Caco-2 (cell line): ENCODE data around the gene SLC3A2. TPM values are rescaled to one million over a fixed set of nuclear protein-coding genes. Genes with fewer than 3 reads are reported as not detected.

ENCODE experiments used
- Bru-seq: library from RNA; stranded (reverse); fragments of 400-500 nt; gene quantifications from one replicate; lab custom pipeline; 2021; lab: Mats Ljungman, UMichigan
- BruChase-seq, 2 experiments: library from RNA; stranded (reverse); fragments of 400-500 nt; gene quantifications; one replicate each; lab custom pipeline; 2021; lab: Mats Ljungman, UMichigan
- BruUV-seq: library from RNA; stranded (reverse); fragments of 400-500 nt; replicated peaks from 2 replicates; lab custom pipeline; 2021; lab: Mats Ljungman, UMichigan
- CTCF ChIA-PET: fragments of 300-600 bp; sonication (Branson Sonifier 250); formaldehyde crosslinking; loops from one replicate; lab custom pipeline; 2022; ENCODE audit warnings: antibody characterized with exemption; lab: Charles Lee
- POLR2A ChIA-PET: fragments of 300-600 bp; sonication (Branson Sonifier 250); formaldehyde crosslinking; loops from one replicate; lab custom pipeline; 2022; ENCODE audit warnings: antibody characterized with exemption; lab: Charles Lee
- DNase-seq, 2 experiments: peaks; one replicate each; pipeline versions ENCODE4 v3.0.0 to v3.0.0-alpha.2; 2020 to 2022
- H3K27me3 ChIP-seq: replicated peaks from 2 replicates; pipeline ENCODE4 v1.6.0; 2011; ENCODE audit warnings: low read length; ENCODE audit not compliant: control insufficient read depth, insufficient read depth
- H3K36me3 ChIP-seq: 2 replicates; pipeline ENCODE4 v1.5.1; 2011; ENCODE audit warnings: low read length; ENCODE audit not compliant: control insufficient read depth, insufficient read depth
- H3K4me1 ChIP-seq: fragments of 250-450 bp; sonication (Bioruptor Pico); 2 replicates; pipeline ENCODE4 v1.5.1; 2020; ENCODE audit warnings: mild to moderate bottlenecking
- H3K4me3 ChIP-seq: 2 replicates; pipeline ENCODE4 v1.5.1; 2011; ENCODE audit warnings: low read depth, mild to moderate bottlenecking, control low read depth, low read length
- H3K9me3 ChIP-seq: fragments of 250-450 bp; sonication (Bioruptor Pico); 2 replicates; pipeline ENCODE4 v1.5.1; 2020; ENCODE audit warnings: mild to moderate bottlenecking, moderate library complexity
- H3K27ac Mint-ChIP-seq: one replicate; pipeline ENCODE4 v1.8.0; 2022; ENCODE audit warnings: mixed read lengths; ENCODE audit not compliant: unreplicated experiment
- H3K27me3 Mint-ChIP-seq: one replicate; pipeline ENCODE4 v1.8.0; 2022; ENCODE audit warnings: mixed read lengths; ENCODE audit not compliant: insufficient read depth, unreplicated experiment
- H3K36me3 Mint-ChIP-seq: one replicate; pipeline ENCODE4 v1.8.0; 2022; ENCODE audit warnings: mild to moderate bottlenecking, mixed read lengths; ENCODE audit not compliant: insufficient read depth, unreplicated experiment
- H3K4me1 Mint-ChIP-seq: one replicate; pipeline ENCODE4 v1.8.0; 2022; ENCODE audit warnings: low read depth, mixed read lengths; ENCODE audit not compliant: unreplicated experiment
- H3K4me3 Mint-ChIP-seq: one replicate; pipeline ENCODE4 v1.8.0; 2022; ENCODE audit warnings: mild to moderate bottlenecking, moderate library complexity, mixed read lengths; ENCODE audit not compliant: unreplicated experiment
- H3K9me3 Mint-ChIP-seq: one replicate; pipeline ENCODE4 v1.8.0; 2022; ENCODE audit warnings: mixed read lengths; ENCODE audit not compliant: unreplicated experiment
- CTCF ChIP-seq, 2 experiments: fragments of 200-600 bp in 1 of 2; IDR thresholded peaks; 1 replicate in 1 of 2; 2 replicates in 1 of 2; pipeline versions ENCODE4 v1.5.1 to v1.8.0; 2011 to 2022; ENCODE audit warnings: antibody characterized with exemption in 1 of 2, control low read depth in 1 of 2, inconsistent platforms in 1 of 2, low read depth in 1 of 2, low read length in 1 of 2, mild to moderate bottlenecking in 1 of 2, moderate library complexity in 1 of 2; ENCODE audit not compliant: insufficient read depth in 1 of 2, severe bottlenecking in 1 of 2, unreplicated experiment in 1 of 2
- intact Hi-C: fragments of 100-400 bp; cut with micrococcal nuclease; formaldehyde crosslinking; loops from one replicate; pipeline ENCODE4 v1.10.0; 2022; ENCODE audit not compliant: unreplicated experiment
- long read RNA-seq: library from polyadenylated mRNA; stranded (forward); transcript quantifications from one replicate; pipeline ENCODE4 v2.0.0, GENCODE V29; 2022
- total RNA-seq: library from RNA; stranded (reverse); gene quantifications from 2 replicates; pipeline ENCODE4 v1.2.3, GENCODE V29; 2022

Gene SLC3A2
- 763 and 879 TPM in 2 replicates for total RNA-seq
- Bru-seq, nascent RNA, result percentile 96 among the genes with signal in this experiment
- BruChase-seq, experiment 1, labeled RNA remaining after a 2-hour chase, result percentile 97 among the genes with signal in this experiment
- BruChase-seq, experiment 2, labeled RNA remaining after a 6-hour chase, result percentile 97 among the genes with signal in this experiment
- long read RNA-seq, transcript SLC3A2-208 (8 exons, 1,486 nt), result minor isoform, 66 of 2,109 reads
- long read RNA-seq, transcript SLC3A2-204 (12 exons, 2,222 nt), result minor isoform, 68 of 2,109 reads
- long read RNA-seq, transcript SLC3A2-206 (11 exons, 2,084 nt), result minor isoform, 211 of 2,109 reads
- long read RNA-seq, transcript SLC3A2-201 (9 exons, 1,904 nt), result major isoform, 1,529 of 2,109 reads
- long read RNA-seq, partial matches to known transcripts, result 52 of 2,109 reads
- long read RNA-seq, other reads (novel, unspliced or antisense), result 126 of 2,109 reads

- Mint-ChIP-seq H3K27ac (peak within 1 kb of the TSS; percentile 99), H3K9me3 (no peaks in the 10 kb centered on the region), H3K4me3 (peak within 1 kb of the TSS; percentile 97), H3K36me3 (peaks cover 97% of the 10 kb centered on the region), H3K4me1 (peaks cover 43% of the 10 kb centered on the region), H3K27me3 (no peaks in the 10 kb centered on the region)
- H3K4me1 ChIP-seq, result peaks cover 51% of the 10 kb centered on the region
- no peaks in the 10 kb centered on the region for H3K9me3 ChIP-seq
- POLR2A ChIA-PET, result interaction anchor here (0.6 to 1.9 kb wide), 15 partner anchors 9 to 1058 kb away, joined by 3 to 24 read pairs (median 5); partner anchors contain the start of genes HNRNPUL2, NAA40, STX5 and TAF6L
- peaks cover 17% of the 10 kb centered on the region for H3K36me3 ChIP-seq
- CTCF ChIA-PET, result interaction anchor here (0.6 to 1.7 kb wide), 7 partner anchors 9 to 289 kb away, joined by 3 to 8 read pairs (median 4); partner anchors contain the start of genes TMEM179B and TUT1
- no peaks in the 10 kb centered on the region for H3K27me3 ChIP-seq
- peak within 1 kb of the TSS; percentile 99 for H3K4me3 ChIP-seq
- TSS peak; percentile 82 for BruUV-seq
- intact Hi-C loops, result loop anchor here (1.0 to 2.0 kb wide), 4 partner anchors 8 to 94 kb away; partner anchors contain the start of gene TMEM179B
- DNase-seq, result peak; percentile 87 to 92
- peak; percentile 77 to 78 for TF ChIP-seq CTCF (IDR thresholded peaks at IDR 0.05; ENCODE audit: insufficient read depth in 1 of 2, low read depth in 1 of 2, low read length in 1 of 2, severe bottlenecking in 1 of 2, unreplicated experiment in 1 of 2)
These were observed at the start of gene SLC3A2 for GRCh38 chr11:62880803-62881578. TSS of gene SLC3A2 (plus strand) at chr11:62880896. CDS start at chr11:62881024, 128 bp downstream.

- ChIA-PET POLR2A (interaction anchor here (0.6 to 1.7 kb wide), 16 partner anchors 10 to 240 kb away, joined by 3 to 68 read pairs (median 6); partner anchors contain the start of genes HNRNPUL2, SLC3A2, TMEM179B and TMEM223), CTCF (interaction anchor here (1.0 to 1.7 kb wide), 2 partner anchors 10 to 44 kb away, joined by 4 to 20 read pairs; partner anchors contain the start of gene TMEM179B)
- Histone ChIP-seq H3K36me3 (peaks cover 10% of the 10 kb centered on the region; the same call in 1 of the 2 replicates), H3K4me1 (no peaks in the 10 kb centered on the region), H3K4me3 (peak overlapping the region; percentile 66), H3K27me3 (no peaks in the 10 kb centered on the region), H3K9me3 (no peaks in the 10 kb centered on the region)
- no TSS peak for BruUV-seq
- Mint-ChIP-seq H3K27me3 (no peaks in the 10 kb centered on the region), H3K27ac (peak overlapping the region; percentile 100), H3K4me3 (peak overlapping the region; percentile 90), H3K9me3 (no peaks in the 10 kb centered on the region), H3K36me3 (peaks cover 81% of the 10 kb centered on the region), H3K4me1 (peaks cover 5% of the 10 kb centered on the region)
- TF ChIP-seq CTCF (IDR thresholded peaks at IDR 0.05; ENCODE audit: insufficient read depth in 1 of 2, low read depth in 1 of 2, low read length in 1 of 2, severe bottlenecking in 1 of 2, unreplicated experiment in 1 of 2), result no peak
- peak in 1 of 2 experiments; percentile 27 for DNase-seq
- intact Hi-C loops, result no loop called here
These were observed 49.7 kb upstream of the SLC3A2 start for GRCh38 chr11:62830904-62831519.
